HepG2 (cell line): Measurements from ENCODE around the gene CD248. TPM values are rescaled to one million over a fixed set of nuclear protein-coding genes. Genes with fewer than 3 reads are reported as not detected.

ENCODE experiments used
- CREB1 ChIP-seq, 2 experiments: fragments of 450-650 bp in 1 of 2; IDR thresholded peaks; 2 replicates each; pipeline ENCODE4 v1.6.1; 2016 to 2017; ENCODE audit warnings: control low read depth in 1 of 2, mild to moderate bottlenecking in 1 of 2, missing compliant biosample characterization in 1 of 2, missing genetic modification characterization in 1 of 2
- ETV6 ChIP-seq: sonication (generic); formaldehyde crosslinking; conservative IDR thresholded peaks from 2 replicates; pipeline ENCODE4 v1.4.0; 2020; ENCODE audit warnings: missing genetic modification reagents
- HMGA1 ChIP-seq: sonication (generic); formaldehyde crosslinking; conservative IDR thresholded peaks from 2 replicates; pipeline ENCODE4 v1.4.0; 2020; ENCODE audit warnings: missing genetic modification reagents
- KAT2B ChIP-seq: fragments of 150-350 bp; IDR thresholded peaks from 2 replicates; pipeline ENCODE4 v1.6.1; 2014; ENCODE audit warnings: low read depth, low read length, borderline replicate concordance
- MIER2 ChIP-seq: IDR thresholded peaks from 2 replicates; pipeline ENCODE4 v1.6.1; 2016; ENCODE audit warnings: missing biosample characterization, missing genetic modification reagents
- PHF8 ChIP-seq: sonication (generic); formaldehyde crosslinking; IDR thresholded peaks from 2 replicates; pipeline ENCODE4 v1.5.0; 2020; ENCODE audit warnings: missing genetic modification reagents
- PTBP1 ChIP-seq: fragments of 200-400 bp; formaldehyde crosslinking; IDR thresholded peaks from 2 replicates; pipeline ENCODE4 v1.6.1; 2018; ENCODE audit warnings: low read length, low read depth; ENCODE audit not compliant: poor library complexity, severe bottlenecking
- REL ChIP-seq: sonication (generic); formaldehyde crosslinking; conservative IDR thresholded peaks from 2 replicates; pipeline ENCODE4 v1.8.0; 2022; ENCODE audit warnings: mild to moderate bottlenecking, missing genetic modification reagents, moderate library complexity
- REXO4 ChIP-seq: sonication (generic); formaldehyde crosslinking; IDR thresholded peaks from 2 replicates; pipeline ENCODE4 v1.8.0; 2022; ENCODE audit warnings: missing genetic modification reagents, mild to moderate bottlenecking, borderline replicate concordance
- SNRNP70 ChIP-seq: fragments of 200-400 bp; formaldehyde crosslinking; IDR thresholded peaks from 2 replicates; pipeline ENCODE4 v1.6.1; 2017; ENCODE audit warnings: mild to moderate bottlenecking, low read depth, low read length, moderate library complexity
- SSRP1 ChIP-seq: IDR thresholded peaks from 2 replicates; pipeline ENCODE4 v1.6.1; 2016; ENCODE audit warnings: control low read depth
- TFAP4 ChIP-seq: sonication (generic); IDR thresholded peaks from 2 replicates; pipeline ENCODE4 v1.6.1; 2016; ENCODE audit warnings: low read depth, borderline replicate concordance
- ZFP36L1 ChIP-seq: sonication (generic); formaldehyde crosslinking; IDR thresholded peaks from 2 replicates; pipeline ENCODE4 v1.8.0; 2022; ENCODE audit warnings: mild to moderate bottlenecking, missing genetic modification reagents, moderate library complexity
- ZFP62 ChIP-seq: sonication (generic); formaldehyde crosslinking; IDR thresholded peaks from 2 replicates; pipeline ENCODE4 v1.4.0; 2020; ENCODE audit warnings: missing genetic modification reagents
- ZFP90 ChIP-seq: sonication (generic); formaldehyde crosslinking; IDR thresholded peaks from 2 replicates; pipeline ENCODE4 v1.8.0; 2022; ENCODE audit warnings: missing genetic modification reagents, mild to moderate bottlenecking, inconsistent platforms, borderline replicate concordance
- ZFP91 ChIP-seq: sonication (generic); formaldehyde crosslinking; IDR thresholded peaks from 2 replicates; pipeline ENCODE4 v1.9.0; 2022; ENCODE audit warnings: missing genetic modification reagents, mild to moderate bottlenecking, borderline replicate concordance
- ZNF136 ChIP-seq: sonication (generic); formaldehyde crosslinking; IDR thresholded peaks from 2 replicates; pipeline ENCODE4 v1.8.1; 2022; ENCODE audit warnings: low read depth, mild to moderate bottlenecking, moderate library complexity, missing genetic modification reagents
- ZNF256 ChIP-seq: sonication (generic); formaldehyde crosslinking; conservative IDR thresholded peaks from 2 replicates; pipeline ENCODE4 v1.4.0; 2020; ENCODE audit warnings: missing genetic modification reagents
- ZNF281 ChIP-seq: sonication (generic); formaldehyde crosslinking; IDR thresholded peaks from 2 replicates; pipeline ENCODE4 v1.4.0; 2020; ENCODE audit warnings: missing genetic modification reagents, borderline replicate concordance
- ZNF326 ChIP-seq: sonication (generic); formaldehyde crosslinking; IDR thresholded peaks from 2 replicates; pipeline ENCODE4 v1.4.0; 2020; ENCODE audit warnings: missing genetic modification reagents, borderline replicate concordance
- ZNF335 ChIP-seq: sonication (generic); formaldehyde crosslinking; IDR thresholded peaks from 2 replicates; pipeline ENCODE4 v1.4.0; 2020; ENCODE audit warnings: missing genetic modification reagents
- ZNF337 ChIP-seq: sonication (generic); formaldehyde crosslinking; IDR thresholded peaks from 2 replicates; pipeline ENCODE4 v1.5.1; 2020; ENCODE audit warnings: missing genetic modification reagents, low read depth, mild to moderate bottlenecking, borderline replicate concordance
- ZNF354B ChIP-seq: sonication (generic); formaldehyde crosslinking; IDR thresholded peaks from 2 replicates; pipeline ENCODE4 v1.8.0; 2022; ENCODE audit warnings: mild to moderate bottlenecking, missing genetic modification reagents
- ZNF432 ChIP-seq: sonication (generic); formaldehyde crosslinking; IDR thresholded peaks from 2 replicates; pipeline ENCODE4 v1.5.0; 2020; ENCODE audit warnings: missing genetic modification reagents, mild to moderate bottlenecking, borderline replicate concordance
- ZNF713 ChIP-seq: sonication (generic); formaldehyde crosslinking; IDR thresholded peaks from 2 replicates; pipeline ENCODE4 v1.4.0; 2020; ENCODE audit warnings: mild to moderate bottlenecking, missing genetic modification reagents
- ZNF75D ChIP-seq: sonication (generic); formaldehyde crosslinking; IDR thresholded peaks from 2 replicates; pipeline ENCODE4 v1.8.1; 2023; ENCODE audit warnings: missing genetic modification reagents, mild to moderate bottlenecking, borderline replicate concordance
- ZNF761 ChIP-seq: sonication (generic); formaldehyde crosslinking; conservative IDR thresholded peaks from 2 replicates; pipeline ENCODE4 v1.4.0; 2020; ENCODE audit warnings: mild to moderate bottlenecking, missing genetic modification reagents
- polyA plus RNA-seq, 8 experiments: library from polyadenylated mRNA; depleted of rRNA in 3 of 8; stranded (reverse) in 7 of 8; unstranded in 1 of 8; fragments of >200 nt; fragmentation: Illumina TruSeq in 4 of 8; extraction: Trizol in 4 of 8; gene quantifications; 2 replicates each; pipeline versions ENCODE4 v1.2.1 to v1.2.3, GENCODE V29; 2011 to 2016; ENCODE audit warnings: low read depth in 4 of 8, missing spikeins in 1 of 8, mixed read lengths in 1 of 8; ENCODE audit not compliant: insufficient read depth in 1 of 8
- total RNA-seq, 5 experiments: library from RNA; depleted of rRNA; stranded (reverse); fragments of >200 nt; fragmentation: Illumina TruSeq; extraction: Trizol; gene quantifications; 2 replicates each; pipeline ENCODE4 v1.2.3, GENCODE V29; 2016; ENCODE audit warnings: low read depth in 1 of 5

The CD248 gene
- total and polyA plus RNA-seq, 2 of the 13 experiments (the other 11 are each of a cell fraction or from before 2014, with no cell fraction given) = 0.25 to 0.35 TPM

- TF ChIP-seq ZNF281 (CRISPR knock-in tag) = no peak
- TF ChIP-seq ZFP36L1 (CRISPR knock-in tag) = no peak
- no peak for TF ChIP-seq ZFP90
- no peak for TF ChIP-seq ZNF136 (CRISPR knock-in tag)
- TF ChIP-seq ZNF335 (CRISPR knock-in tag) = peak; percentile 51; the same call in 1 of the 2 replicates
- TF ChIP-seq ZNF354B (CRISPR knock-in tag) = no peak
- TF ChIP-seq TFAP4 = no peak
- no peak for TF ChIP-seq ZNF75D (CRISPR knock-in tag)
- TF ChIP-seq REXO4 = no peak
- no peak for TF ChIP-seq HMGA1 (CRISPR knock-in tag)
- TF ChIP-seq REL (CRISPR knock-in tag) = no peak
- no peak for TF ChIP-seq ZFP62 (CRISPR knock-in tag)
- no peak for TF ChIP-seq ZNF337 (CRISPR knock-in tag)
- TF ChIP-seq ZFP91 (CRISPR knock-in tag) = peak; percentile 73; the same call in 1 of the 2 replicates
- no peak for TF ChIP-seq SNRNP70
- TF ChIP-seq ETV6 = no peak
- peak; percentile 65; the same call in 1 of the 2 replicates for TF ChIP-seq ZNF761 (CRISPR knock-in tag)
- TF ChIP-seq ZNF713 = no peak
- 0 out of 2 replicates have a peak, but pooled peaks have one; percentile 16 for TF ChIP-seq MIER2 (CRISPR knock-in tag)
- TF ChIP-seq SSRP1 (CRISPR knock-in tag) = peak; percentile 77; the same call in 1 of the 2 replicates
- no peak for TF ChIP-seq PTBP1
- no peak for TF ChIP-seq KAT2B
- no peak for TF ChIP-seq ZNF256
- peak; percentile 57; the same call in 1 of the 2 replicates for TF ChIP-seq PHF8 (CRISPR knock-in tag)
- no peak for TF ChIP-seq ZNF326 (CRISPR knock-in tag)
- TF ChIP-seq CREB1 (IDR thresholded peaks at IDR 0.05) = no peak
- peak; percentile 48 for TF ChIP-seq CREB1 (CRISPR knock-in tag; IDR thresholded peaks at IDR 0.05)
- TF ChIP-seq ZNF432 (CRISPR knock-in tag) = no peak
Measured at GRCh38 chr11:66311965-66312548, 4.8 kb downstream of the CD248 start (continued).
